Adrenal gland (tissue), 5 donors: ENCODE measurements around the gene KCNA1.

Experiments used
- POLR2A ChIP-seq, 2 donors: fragments of 450-650 bp; IDR thresholded peaks; one replicate each; pipeline ENCODE4 v1.6.1; 2017; ENCODE audit warnings: antibody characterized with exemption in 2 of 2, mild to moderate bottlenecking in 2 of 2, moderate library complexity in 1 of 2
- TF ChIP-seq, protein P1 (sequence below), 6 experiments: fragments of 450-650 bp in 4 of 6; fragments of 200-600 bp in 2 of 6; sonication (generic) in 1 of 6; IDR thresholded peaks; 1 replicate in 5 of 6; 2 replicates in 1 of 6; pipeline versions ENCODE4 v1.5.1 to v1.8.0; 2016 to 2021; ENCODE audit warnings: antibody characterized with exemption in 6 of 6, mild to moderate bottlenecking in 2 of 6, moderate library complexity in 1 of 6
- donor health status: DM: no; HTN: no; CAD: no.

DNA sequence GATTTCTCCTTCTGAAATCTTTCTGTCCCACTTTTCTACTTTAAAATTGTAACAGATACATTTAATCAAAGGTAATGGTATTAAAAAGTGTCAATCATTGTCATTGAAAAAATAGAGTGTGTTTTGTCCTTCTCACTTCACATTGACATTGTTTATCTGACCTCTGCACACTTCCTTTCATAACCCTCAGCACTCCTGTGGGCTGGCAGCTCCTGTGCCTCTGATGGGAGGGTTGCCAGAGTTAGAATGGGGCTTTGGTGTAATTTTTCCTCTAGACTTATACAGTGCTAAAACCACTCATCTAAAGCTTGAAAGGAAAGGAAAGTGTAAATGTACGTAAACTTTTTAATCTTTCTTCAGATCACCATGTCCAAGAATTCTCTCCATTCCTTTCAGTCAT, 23.7 kb downstream of the KCNA1 start:
- TF ChIP-seq POLR2A (IDR thresholded peaks at IDR 0.05), result no peak
- TF ChIP-seq, protein P1, sequence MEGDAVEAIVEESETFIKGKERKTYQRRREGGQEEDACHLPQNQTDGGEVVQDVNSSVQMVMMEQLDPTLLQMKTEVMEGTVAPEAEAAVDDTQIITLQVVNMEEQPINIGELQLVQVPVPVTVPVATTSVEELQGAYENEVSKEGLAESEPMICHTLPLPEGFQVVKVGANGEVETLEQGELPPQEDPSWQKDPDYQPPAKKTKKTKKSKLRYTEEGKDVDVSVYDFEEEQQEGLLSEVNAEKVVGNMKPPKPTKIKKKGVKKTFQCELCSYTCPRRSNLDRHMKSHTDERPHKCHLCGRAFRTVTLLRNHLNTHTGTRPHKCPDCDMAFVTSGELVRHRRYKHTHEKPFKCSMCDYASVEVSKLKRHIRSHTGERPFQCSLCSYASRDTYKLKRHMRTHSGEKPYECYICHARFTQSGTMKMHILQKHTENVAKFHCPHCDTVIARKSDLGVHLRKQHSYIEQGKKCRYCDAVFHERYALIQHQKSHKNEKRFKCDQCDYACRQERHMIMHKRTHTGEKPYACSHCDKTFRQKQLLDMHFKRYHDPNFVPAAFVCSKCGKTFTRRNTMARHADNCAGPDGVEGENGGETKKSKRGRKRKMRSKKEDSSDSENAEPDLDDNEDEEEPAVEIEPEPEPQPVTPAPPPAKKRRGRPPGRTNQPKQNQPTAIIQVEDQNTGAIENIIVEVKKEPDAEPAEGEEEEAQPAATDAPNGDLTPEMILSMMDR (IDR thresholded peaks at IDR 0.05), result no peak
